SHP77 treated with DMSO at 0.1 percent for 48 hours (cell line): ENCODE results near the gene CHST11.

Experiments
- DNase-seq: peaks from one replicate; lab custom pipeline; 2025; lab: John Stamatoyannopoulos, UW

The CHST11 gene

GRCh38 chr12:104721039-104721405, 264.3 kb downstream of the CHST11 start:
- no peak for DNase-seq

DNA sequence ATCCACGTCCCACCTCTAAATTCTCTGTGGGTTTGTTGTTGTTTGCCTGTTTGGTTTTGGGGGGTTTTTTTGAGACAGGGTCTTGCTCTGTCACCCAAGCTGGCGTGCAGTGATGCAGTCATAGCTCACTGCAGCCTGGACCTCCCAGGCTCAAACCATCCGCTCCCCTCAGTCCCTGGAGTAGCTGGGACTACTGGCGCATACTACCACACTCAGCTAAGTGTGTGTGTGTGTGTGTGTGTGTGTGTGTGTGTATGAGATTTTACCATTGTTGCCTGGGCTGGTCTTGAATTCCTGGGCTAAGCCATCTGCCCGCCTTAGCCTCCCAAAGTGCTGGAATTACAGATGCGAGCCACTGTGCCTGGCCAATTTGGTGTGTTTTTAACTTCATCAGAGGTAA, 265.2 kb downstream of the CHST11 start:
- no peak for DNase-seq

DNA sequence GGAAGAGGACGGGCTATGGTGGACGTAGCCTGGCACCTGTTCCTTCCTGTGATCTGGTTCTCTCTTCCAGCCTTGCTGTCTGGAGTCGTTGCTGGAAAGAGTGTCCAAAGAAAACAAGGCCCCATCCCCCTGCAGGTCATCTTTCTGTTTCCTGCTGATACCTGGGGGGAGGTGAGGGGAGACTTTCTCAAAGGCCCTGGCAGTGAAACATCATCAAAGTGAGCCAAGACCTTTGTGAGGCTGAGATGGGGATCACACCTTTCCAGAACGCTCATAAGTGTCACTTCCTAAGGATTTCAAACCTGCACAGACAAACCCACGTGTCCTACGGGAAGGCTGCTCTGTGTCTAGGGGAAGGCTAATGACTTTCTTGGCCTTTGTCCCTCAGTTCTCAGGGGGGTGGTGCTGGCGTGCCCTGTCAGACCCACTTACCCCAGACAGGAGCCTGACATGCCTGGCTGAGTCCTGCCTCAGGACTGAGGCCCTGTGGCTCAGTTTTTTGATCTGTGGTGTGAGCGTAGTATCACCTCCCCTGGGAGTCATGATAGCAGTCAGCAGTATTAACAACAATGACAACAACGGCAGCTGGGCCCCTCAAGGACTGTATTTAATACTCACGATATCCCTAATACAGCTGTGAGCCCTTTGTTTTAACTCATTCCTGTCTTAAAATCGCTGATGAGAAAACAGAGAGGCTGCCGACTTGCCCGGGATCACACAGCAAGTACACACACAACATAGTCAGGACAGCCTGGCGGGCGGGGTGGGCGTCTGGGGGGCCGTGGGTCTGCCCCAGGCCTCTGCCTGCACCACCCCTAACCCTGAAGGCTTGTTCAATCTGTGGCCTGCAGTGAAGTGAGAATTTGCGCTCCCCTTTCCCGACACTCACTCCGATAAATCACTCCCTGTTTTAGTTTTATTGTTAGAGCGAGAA, 266.1 kb downstream of the CHST11 start:
- no peak for DNase-seq

GRCh38 chr12:104723895-104724294, 267.1 kb downstream of the CHST11 start:
- DNase-seq = no peak

- no peak for DNase-seq
Measured at GRCh38 chr12:104724992-104725585, 268.3 kb downstream of the CHST11 start.

DNA sequence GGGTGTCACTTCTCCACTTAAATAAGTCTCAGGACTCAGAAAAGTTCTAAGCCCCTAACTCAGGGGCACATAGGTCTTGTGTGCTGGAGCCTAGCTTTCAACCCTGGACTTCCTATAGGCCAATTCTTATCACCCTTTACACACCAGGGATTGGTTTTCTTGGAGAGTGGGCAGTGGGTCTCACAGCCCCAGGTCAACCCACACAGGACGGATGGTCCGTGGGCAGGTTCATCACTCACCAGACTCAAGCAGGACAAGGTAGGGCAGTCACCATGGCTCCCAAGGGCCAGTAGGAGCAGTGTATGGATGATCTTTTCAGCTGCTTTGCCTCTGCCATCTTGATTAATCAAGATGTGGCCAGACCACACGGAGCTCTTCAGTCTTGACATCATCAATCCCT, 268.9 kb downstream of the CHST11 start:
- no peak for DNase-seq

GRCh38 chr12:104727726-104728465, 271.1 kb downstream of the CHST11 start:
- DNase-seq = no peak

DNA sequence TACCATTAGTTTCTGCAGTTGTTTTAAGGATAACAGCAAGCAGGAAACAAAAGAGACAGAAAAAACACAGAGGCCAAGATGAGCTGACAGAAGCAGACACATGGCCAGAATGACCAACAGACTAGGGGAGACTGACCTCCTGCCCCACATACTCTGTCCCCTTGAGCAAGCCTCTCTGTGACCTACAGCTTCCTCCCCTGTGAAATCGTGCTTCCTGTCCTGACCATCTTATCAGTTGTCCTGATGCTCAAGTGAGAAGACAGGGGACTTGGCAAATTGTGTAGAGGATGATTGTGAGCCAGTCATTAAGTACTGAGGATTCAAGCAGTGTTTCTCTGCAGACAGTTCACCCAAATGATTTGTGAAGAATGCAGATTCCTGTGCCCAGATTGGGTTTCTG, 272.3 kb downstream of the CHST11 start:
- DNase-seq = no peak

DNA sequence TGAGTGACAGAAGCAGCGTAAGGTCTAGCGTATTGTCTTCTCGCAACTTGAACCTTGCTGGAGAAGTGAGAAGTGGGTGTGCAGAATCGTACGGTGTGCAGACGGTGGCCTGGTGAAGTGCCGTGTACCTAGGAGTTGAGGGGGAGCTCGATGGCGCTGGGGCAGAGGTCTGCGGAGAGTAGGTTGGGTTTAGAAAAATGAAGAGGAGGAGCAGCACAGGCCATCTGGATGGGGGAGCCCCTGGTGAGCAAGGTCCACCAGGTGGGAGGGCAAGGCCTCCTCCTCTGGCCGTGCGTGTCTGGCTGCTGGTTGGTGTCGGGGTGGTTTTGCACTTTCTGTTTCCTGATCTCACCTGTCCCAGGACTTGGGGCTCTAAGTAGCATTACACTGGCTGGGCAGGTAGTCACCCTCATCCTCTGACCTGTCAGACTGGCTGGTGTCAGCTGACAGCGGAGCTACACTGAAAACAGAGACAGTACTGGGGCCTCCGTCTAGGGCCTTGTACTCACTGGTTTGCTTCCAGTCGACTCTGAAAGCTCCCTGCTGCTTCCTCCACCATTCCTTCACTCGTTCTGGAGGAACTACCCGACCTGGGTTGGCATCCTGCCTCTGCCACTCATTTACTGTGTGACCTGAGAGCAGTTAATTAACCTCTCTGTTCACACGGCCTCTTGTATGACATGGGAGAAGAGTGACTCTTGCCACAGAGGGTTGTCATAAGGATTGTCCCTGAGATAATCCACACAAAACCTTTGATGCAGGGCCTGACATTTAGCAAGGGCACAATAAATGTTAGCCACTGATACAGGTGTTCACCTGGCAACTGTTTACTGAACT, 273.1 kb downstream of the CHST11 start:
- no peak for DNase-seq

GRCh38 chr12:104730763-104731162, 274.0 kb downstream of the CHST11 start:
- no peak for DNase-seq

DNA sequence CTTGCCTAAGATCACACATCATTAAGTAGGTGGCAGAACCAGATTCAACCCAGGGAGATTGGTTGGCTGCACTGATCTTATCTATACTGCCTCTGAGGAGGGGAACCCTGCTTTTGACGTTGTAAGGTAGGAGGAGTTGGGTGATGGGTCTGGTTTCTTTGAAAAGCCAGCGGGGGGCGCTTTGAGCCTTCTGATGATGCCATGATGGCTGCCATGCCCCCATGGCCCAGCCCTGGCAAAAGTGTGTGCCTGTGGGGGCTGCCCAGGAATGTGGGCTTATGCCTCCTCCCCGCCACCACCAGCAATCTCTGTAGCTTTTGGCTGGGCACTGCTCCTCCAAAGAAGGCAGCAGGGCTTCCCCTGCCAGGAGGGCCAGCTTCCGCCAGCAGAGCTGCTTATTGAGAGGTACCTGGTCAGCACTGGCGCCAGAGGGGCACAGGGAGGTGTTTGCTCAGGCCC, 277.0 kb downstream of the CHST11 start:
- no peak for DNase-seq

DNA sequence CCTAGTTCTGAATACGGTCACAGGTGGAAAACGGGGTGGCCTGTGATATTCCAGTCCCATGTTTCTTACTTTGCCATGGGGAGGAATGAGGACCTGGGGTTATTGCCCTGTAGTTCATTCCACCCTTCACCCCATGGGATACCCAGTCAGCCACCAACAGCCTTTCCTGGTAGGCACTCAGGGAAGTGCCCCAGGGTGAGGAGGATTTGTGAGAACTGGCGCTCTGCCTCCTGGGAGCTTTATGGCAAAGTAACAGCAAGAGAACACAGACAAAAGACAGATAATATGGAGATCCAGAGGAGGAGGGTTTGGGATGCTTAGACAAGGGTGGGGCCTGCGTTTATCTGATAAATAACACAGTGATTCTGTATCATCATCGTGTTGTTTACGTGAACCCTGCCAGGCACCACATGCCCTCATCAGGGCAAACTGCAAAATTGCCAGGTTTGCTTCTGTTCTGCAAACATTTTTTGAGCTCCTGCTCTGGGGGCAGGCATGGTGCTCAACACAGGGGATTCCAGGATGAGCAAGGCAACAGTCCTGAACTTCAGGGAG, 277.9 kb downstream of the CHST11 start:
- no peak for DNase-seq

- DNase-seq = no peak
Measured at GRCh38 chr12:104735801-104736200, 279.1 kb downstream of the CHST11 start.

DNA sequence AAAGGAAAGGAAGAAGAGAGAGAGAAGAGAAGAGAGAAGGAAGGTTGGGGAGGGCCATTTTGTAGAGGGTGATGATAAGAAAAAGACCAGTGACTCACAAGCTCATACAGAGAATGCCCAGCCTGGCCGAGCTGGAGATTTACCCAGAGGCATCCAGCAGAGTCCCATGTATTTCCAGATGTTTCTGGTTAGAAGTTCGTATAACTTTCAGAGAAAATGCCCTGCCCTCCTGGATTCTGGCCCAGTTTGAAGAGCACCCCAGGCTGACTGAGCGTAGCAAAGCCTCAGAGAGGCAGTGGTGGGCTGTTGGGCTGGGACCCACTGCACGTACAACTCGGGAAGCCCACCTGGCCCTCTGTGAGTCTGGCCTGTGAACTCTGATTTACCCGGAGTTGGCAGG, 279.6 kb downstream of the CHST11 start:
- no peak for DNase-seq

DNA sequence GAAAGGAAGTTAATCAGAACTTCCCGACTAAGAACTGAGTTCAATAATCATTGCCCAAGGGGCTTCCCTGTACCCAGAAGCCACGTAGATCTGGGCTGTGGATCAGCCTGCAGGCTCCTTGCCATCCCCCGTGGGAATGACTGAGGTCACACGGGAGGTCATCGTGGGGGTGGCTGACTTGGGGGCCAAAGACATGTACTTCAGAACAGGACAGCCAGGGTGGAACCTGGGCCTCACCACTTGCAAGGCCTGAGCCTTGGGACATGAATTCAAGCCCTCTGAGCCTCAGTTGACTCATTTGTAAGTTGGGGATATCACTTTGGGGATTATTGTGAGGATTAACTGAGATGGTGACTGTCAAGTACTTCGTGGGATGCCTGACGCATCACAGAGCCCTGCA, 280.4 kb downstream of the CHST11 start:
- DNase-seq = no peak

DNA sequence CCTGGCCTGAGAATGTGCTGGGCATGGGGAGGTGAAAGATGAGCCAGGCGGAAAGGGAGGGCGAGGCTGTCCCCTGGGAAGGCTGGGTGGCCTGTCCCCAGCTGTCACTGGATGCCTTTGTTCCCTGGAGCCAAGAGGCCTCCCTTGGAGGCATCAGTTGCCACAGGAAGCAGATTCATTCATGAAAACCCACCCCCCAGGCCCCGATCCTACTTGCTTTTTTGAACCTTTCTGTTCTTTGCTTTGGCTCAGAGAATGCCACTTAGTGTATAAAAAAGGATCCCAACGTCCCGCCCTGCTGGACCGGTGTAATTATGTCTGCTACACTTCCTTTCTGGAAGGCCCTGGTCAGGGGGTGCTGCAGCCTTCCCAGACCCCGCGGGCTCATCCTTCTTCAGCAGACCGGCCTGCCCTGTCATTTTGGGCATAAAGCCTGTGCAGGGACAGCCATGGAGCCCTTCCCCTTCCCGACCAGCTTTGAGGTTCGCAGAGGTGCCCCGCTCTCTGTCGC, 281.1 kb downstream of the CHST11 start:
- no peak for DNase-seq

GRCh38 chr12:104738331-104738730, 281.6 kb downstream of the CHST11 start:
- no peak for DNase-seq

DNA sequence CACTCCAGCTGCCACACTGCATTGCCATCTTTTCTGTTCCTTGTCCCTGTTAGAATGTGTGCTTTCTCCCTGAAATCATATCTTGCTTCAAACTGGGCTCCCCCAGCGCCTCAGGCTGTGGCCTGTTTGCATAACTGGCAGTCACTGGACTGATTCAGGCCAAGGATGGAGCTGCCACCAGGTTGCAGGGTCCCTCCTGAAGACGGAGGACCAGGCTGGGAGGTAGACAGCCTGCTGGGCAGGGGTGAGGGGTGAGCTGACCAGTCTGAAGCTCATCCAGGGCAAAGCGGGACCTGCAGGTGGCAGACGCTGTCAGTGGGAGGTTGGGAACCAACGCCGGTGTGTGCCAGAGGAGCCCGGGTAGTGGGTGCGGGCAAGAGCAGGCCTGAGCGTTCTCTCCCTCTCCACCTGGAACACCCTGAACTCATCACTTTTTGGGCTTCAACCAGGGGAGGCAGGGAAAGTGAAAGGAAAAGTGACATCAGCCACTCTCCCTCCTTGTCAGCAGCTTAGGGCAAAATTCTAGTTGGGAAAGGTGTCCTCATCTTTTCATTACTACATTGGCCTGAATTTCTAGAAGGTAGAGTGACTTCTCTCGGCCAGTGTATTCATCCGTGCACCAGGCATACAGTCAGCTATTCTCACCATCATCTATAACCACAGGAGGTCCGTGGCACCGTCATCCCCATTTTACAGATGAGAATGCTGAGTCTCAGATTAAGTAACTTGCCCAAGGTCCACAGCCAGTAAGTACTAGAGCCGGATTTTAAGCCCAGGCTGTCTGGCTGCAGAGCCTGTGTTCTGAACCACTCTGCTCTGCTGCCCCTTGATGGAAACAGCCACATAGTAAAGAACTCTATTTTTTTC, 282.3 kb downstream of the CHST11 start:
- DNase-seq = no peak

GRCh38 chr12:104740668-104741067, 283.9 kb downstream of the CHST11 start:
- DNase-seq = no peak

GRCh38 chr12:104741077-104741476, 284.3 kb downstream of the CHST11 start:
- no peak for DNase-seq
